Left lung (tissue), 10 donors: Measurements from ENCODE around the gene SSPN. TPM values are rescaled to one million over a fixed set of nuclear protein-coding genes. Genes with fewer than 3 reads are reported as not detected.

ENCODE experiments used
- ATAC-seq: fragments of 200-7000 bp; cut with Tn5 transposase; one replicate; pipeline ENCODE4 v1.9.1; 2020; ENCODE audit warnings: moderate library complexity
- DNase-seq, 4 donors: peaks; one replicate each; pipeline ENCODE4 v3.0.0-alpha.2; 2013 to 2020
- H3K27ac ChIP-seq, 2 donors: fragments of 200-600 bp; sonication (generic) in 1 of 2; one replicate each; pipeline versions ENCODE4 v1.5.0 to v1.8.0; 2020 to 2021
- H3K27me3 ChIP-seq, 2 donors: fragments of 200-600 bp; sonication (generic) in 1 of 2; one replicate each; pipeline versions ENCODE4 v1.5.0 to v1.8.0; 2020 to 2021
- H3K36me3 ChIP-seq, 2 donors: fragments of 200-600 bp; sonication (generic) in 1 of 2; one replicate each; pipeline versions ENCODE4 v1.5.0 to v1.8.0; 2020 to 2021
- H3K4me1 ChIP-seq, 2 donors: fragments of 200-600 bp; one replicate each; pipeline ENCODE4 v1.8.0; 2021
- H3K4me3 ChIP-seq, 2 donors: fragments of 200-600 bp; sonication (generic) in 1 of 2; one replicate each; pipeline versions ENCODE4 v1.5.0 to v1.8.0; 2020 to 2021; ENCODE audit warnings: mild to moderate bottlenecking in 1 of 2
- H3K9me3 ChIP-seq, 2 donors: fragments of 200-600 bp; sonication (generic) in 1 of 2; one replicate each; pipeline versions ENCODE4 v1.5.0 to v1.8.0; 2020 to 2021
- intact Hi-C, 2 donors: fragments of 100-400 bp; cut with DNase I; formaldehyde crosslinking; loops; one replicate each; pipeline versions ENCODE4 v1.11.2 to v1.14.2; 2022
- polyA plus RNA-seq, 6 donors: library from polyadenylated mRNA; unstranded; fragments of 120-200 nt; gene quantifications; one replicate each; pipeline ENCODE4 v1.2.1, GENCODE V29; 2013; ENCODE audit not compliant: insufficient read length in 6 of 6
- total RNA-seq, 2 donors: library from RNA; stranded (reverse); fragmentation: NEBNext Ultra II Directional; extraction: Animal tissue kit (Norgen Biotek cat#: 25700); gene quantifications; one replicate each; pipeline ENCODE4 v1.2.1, GENCODE V29; 2021
- TF ChIP-seq, protein P1 (sequence below), 2 donors: fragments of 200-600 bp; sonication (generic) in 1 of 2; IDR thresholded peaks; one replicate each; pipeline versions ENCODE4 v1.5.0 to v1.8.0; 2021; ENCODE audit warnings: antibody characterized with exemption in 2 of 2
- donor health status: DM: no; HTN: yes; CAD: no.
- donor health status: DM: no; HTN: no; CAD: no.

Gene SSPN
- total and polyA plus RNA-seq, 8 donors = 6.9 to 18.6 (median 14.7) TPM

DNA sequence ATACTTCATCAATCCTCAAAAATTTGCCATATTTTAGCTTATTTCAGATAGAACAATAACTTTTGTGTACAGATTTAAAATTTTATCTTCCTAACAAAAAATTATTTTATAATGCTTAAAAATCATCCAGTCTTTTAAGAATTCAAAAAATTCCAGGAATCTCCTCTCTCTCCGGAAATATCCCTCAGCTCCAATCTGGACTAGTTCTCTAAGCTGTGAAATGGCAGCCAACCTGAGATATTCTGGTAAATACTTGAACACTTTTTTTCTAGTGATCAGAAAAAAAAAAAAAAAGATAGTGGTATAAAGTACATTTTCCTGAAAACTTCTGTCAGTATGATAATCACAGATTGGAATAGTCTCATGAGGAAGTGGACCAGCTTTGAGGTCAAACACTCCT is 57.6 kb downstream of the SSPN start:
- no peak overlapping the region for H3K27ac ChIP-seq
- H3K27me3 ChIP-seq = no peaks in the 10 kb centered on the region
- H3K4me3 ChIP-seq = no peak overlapping the region
- no peaks in the 10 kb centered on the region for H3K36me3 ChIP-seq
- peaks cover 0 to 20% of the 10 kb centered on the region in 2 donors for H3K9me3 ChIP-seq
- intact Hi-C loops = no loop called here
- ATAC-seq (no peak), DNase-seq (no peak)
- TF ChIP-seq, protein P1, sequence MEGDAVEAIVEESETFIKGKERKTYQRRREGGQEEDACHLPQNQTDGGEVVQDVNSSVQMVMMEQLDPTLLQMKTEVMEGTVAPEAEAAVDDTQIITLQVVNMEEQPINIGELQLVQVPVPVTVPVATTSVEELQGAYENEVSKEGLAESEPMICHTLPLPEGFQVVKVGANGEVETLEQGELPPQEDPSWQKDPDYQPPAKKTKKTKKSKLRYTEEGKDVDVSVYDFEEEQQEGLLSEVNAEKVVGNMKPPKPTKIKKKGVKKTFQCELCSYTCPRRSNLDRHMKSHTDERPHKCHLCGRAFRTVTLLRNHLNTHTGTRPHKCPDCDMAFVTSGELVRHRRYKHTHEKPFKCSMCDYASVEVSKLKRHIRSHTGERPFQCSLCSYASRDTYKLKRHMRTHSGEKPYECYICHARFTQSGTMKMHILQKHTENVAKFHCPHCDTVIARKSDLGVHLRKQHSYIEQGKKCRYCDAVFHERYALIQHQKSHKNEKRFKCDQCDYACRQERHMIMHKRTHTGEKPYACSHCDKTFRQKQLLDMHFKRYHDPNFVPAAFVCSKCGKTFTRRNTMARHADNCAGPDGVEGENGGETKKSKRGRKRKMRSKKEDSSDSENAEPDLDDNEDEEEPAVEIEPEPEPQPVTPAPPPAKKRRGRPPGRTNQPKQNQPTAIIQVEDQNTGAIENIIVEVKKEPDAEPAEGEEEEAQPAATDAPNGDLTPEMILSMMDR (IDR thresholded peaks at IDR 0.05) = no peak
- no peaks in the 10 kb centered on the region for H3K4me1 ChIP-seq

- Histone ChIP-seq H3K36me3 (no peaks in the 10 kb centered on the region), H3K27ac (no peak overlapping the region), H3K9me3 (peaks cover 0 to 17% of the 10 kb centered on the region in 2 donors), H3K27me3 (no peaks in the 10 kb centered on the region), H3K4me3 (no peak overlapping the region), H3K4me1 (no peaks in the 10 kb centered on the region)
- intact Hi-C loops = no loop called here
- TF ChIP-seq, protein P1 (IDR thresholded peaks at IDR 0.05) = no peak
- DNase-seq = no peak
- no peak for ATAC-seq
Measured at GRCh38 chr12:26255893-26256645, 60.7 kb downstream of the SSPN start.

DNA sequence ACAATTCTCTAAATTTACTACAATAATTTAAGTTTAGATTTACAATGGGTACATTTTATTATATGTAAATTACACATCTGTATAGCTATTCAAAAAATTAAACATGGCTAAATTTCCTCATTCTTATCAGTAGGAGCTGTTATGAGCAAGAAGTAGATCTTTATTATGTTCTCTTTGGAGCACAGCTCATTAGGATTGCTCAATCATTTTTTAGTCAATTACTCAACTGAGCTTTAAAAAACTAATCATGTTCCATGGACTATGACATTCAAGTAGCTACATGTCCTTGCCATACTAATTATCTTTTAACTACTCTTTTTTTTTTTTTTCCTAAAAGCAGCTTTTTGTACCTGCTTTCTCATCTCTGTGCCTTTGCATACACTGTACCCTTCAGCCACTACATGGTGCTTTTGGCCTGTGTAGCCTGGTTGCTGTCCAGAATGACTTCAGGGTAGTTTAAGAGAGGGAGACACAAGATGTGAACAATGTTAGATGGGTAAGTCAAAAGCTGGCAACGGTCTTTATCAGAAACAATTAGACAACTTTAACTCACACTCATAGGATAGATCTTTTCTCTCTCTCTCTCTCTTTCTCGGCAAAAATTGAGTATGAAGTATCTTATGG is 69.0 kb downstream of the SSPN start:
- no peaks in the 10 kb centered on the region for H3K4me1 ChIP-seq
- H3K9me3 ChIP-seq = no peaks in the 10 kb centered on the region
- H3K27me3 ChIP-seq = no peaks in the 10 kb centered on the region
- H3K27ac ChIP-seq = no peak overlapping the region
- DNase-seq = no peak
- H3K36me3 ChIP-seq = no peaks in the 10 kb centered on the region
- intact Hi-C loops = no loop called here
- peak; percentile 31 for ATAC-seq
- TF ChIP-seq, protein P1 (IDR thresholded peaks at IDR 0.05) = no peak
- H3K4me3 ChIP-seq = no peak overlapping the region

- TF ChIP-seq, protein P1 (IDR thresholded peaks at IDR 0.05) = no peak
- H3K4me3 ChIP-seq = no peak overlapping the region
- ATAC-seq = no peak
- H3K27ac ChIP-seq = no peak overlapping the region
- peaks cover 0 to 3% of the 10 kb centered on the region in 2 donors for H3K4me1 ChIP-seq
- H3K36me3 ChIP-seq = no peaks in the 10 kb centered on the region
- intact Hi-C loops = no loop called here
- H3K9me3 ChIP-seq = no peaks in the 10 kb centered on the region
- H3K27me3 ChIP-seq = no peaks in the 10 kb centered on the region
- DNase-seq = no peak
Measured at GRCh38 chr12:26265606-26266005, 70.2 kb downstream of the SSPN start.

GRCh38 chr12:26266881-26267280 is 71.5 kb downstream of the SSPN start:
- no peak overlapping the region for H3K27ac ChIP-seq
- TF ChIP-seq, protein P1 (IDR thresholded peaks at IDR 0.05) = no peak
- H3K36me3 ChIP-seq = no peaks in the 10 kb centered on the region
- H3K27me3 ChIP-seq = no peaks in the 10 kb centered on the region
- no peak for DNase-seq
- ATAC-seq = no peak
- peaks cover 0 to 10% of the 10 kb centered on the region in 2 donors for H3K4me1 ChIP-seq
- H3K9me3 ChIP-seq = no peaks in the 10 kb centered on the region
- no peak overlapping the region for H3K4me3 ChIP-seq
- intact Hi-C loops = no loop called here
